Endometrium (tissue), 2 donors: ENCODE data around the gene VPS26B.
"Not testable (repeated sequence)": the region's sequence is repeated elsewhere in the genome, so short reads cannot be mapped to it uniquely, and the experiment has no call there.

ENCODE experiments used
- FAIRE-seq: peaks from 2 replicates; lab custom pipeline; 2012; peaks lifted over from hg19 to GRCh38; lab: Jason Lieb, UNC
- donor health status: control.
- donor health status: control.

VPS26B gene

GRCh38 chr11:134282121-134283045 lies 57.9 kb downstream of the VPS26B start:
- FAIRE-seq = no peak

- FAIRE-seq = no peak
Observed at GRCh38 chr11:134283461-134284230, 59.2 kb downstream of the VPS26B start.

- not testable (repeated sequence) for FAIRE-seq
Observed at GRCh38 chr11:134284349-134284748, 59.9 kb downstream of the VPS26B start.

GRCh38 chr11:134287561-134287960 lies 63.1 kb downstream of the VPS26B start:
- no peak for FAIRE-seq

- FAIRE-seq = no peak
Observed at GRCh38 chr11:134288486-134288885, 64.0 kb downstream of the VPS26B start.

- FAIRE-seq = no peak
Observed at GRCh38 chr11:134289167-134289566, 64.7 kb downstream of the VPS26B start.

GRCh38 chr11:134289789-134290188 lies 65.3 kb downstream of the VPS26B start:
- no peak for FAIRE-seq

- FAIRE-seq = no peak
Observed at GRCh38 chr11:134290646-134291045, 66.2 kb downstream of the VPS26B start.

GRCh38 chr11:134291196-134291595 lies 66.7 kb downstream of the VPS26B start:
- FAIRE-seq = no peak

GRCh38 chr11:134292661-134293060 lies 68.2 kb downstream of the VPS26B start:
- FAIRE-seq = no peak

- FAIRE-seq = no peak
Observed at GRCh38 chr11:134293119-134294113, 68.9 kb downstream of the VPS26B start.

GRCh38 chr11:134294664-134295063 lies 70.2 kb downstream of the VPS26B start:
- FAIRE-seq = no peak
